DND-41 (cell line): ENCODE results near the gene TRMU.

ENCODE experiments used
- CTCF ChIP-seq: IDR thresholded peaks from 2 replicates; pipeline ENCODE4 v1.5.1; 2012; ENCODE audit warnings: borderline replicate concordance, low read length, moderate library complexity, mild to moderate bottlenecking; ENCODE audit not compliant: poor library complexity, severe bottlenecking; ENCODE audit errors: extremely low read depth
- EZH2 ChIP-seq: IDR thresholded peaks from 3 replicates; pipeline ENCODE4 v1.6.1; 2012; ENCODE audit warnings: borderline replicate concordance, low read depth, mild to moderate bottlenecking, moderate library complexity, low read length, inconsistent platforms; ENCODE audit not compliant: severe bottlenecking

- no peak for TF ChIP-seq CTCF
- TF ChIP-seq EZH2, result no peak
Measured at GRCh38 chr22:46320166-46320710, 15.3 kb upstream of the TRMU start.
